SJSA1 (cell line): Measurements from ENCODE around the gene EIF4E2. TPM values are rescaled to one million over a fixed set of nuclear protein-coding genes. Genes with fewer than 3 reads are reported as not detected.
"Not testable (repeated sequence)": the region's sequence is repeated elsewhere in the genome, so short reads cannot be mapped to it uniquely, and the experiment has no call there.

Source experiments
- DNase-seq, 2 experiments: peaks; one replicate each; pipeline ENCODE4 v3.0.0-alpha.2; 2015 to 2020; ENCODE audit warnings: low spot score in 2 of 2, low read depth in 1 of 2
- H3K27ac ChIP-seq: fragments of 250-450 bp; sonication (Bioruptor Pico); 2 replicates; pipeline ENCODE4 v1.5.1; 2020; ENCODE audit warnings: mild to moderate bottlenecking, moderate library complexity
- H3K27me3 ChIP-seq: fragments of 250-450 bp; sonication (Bioruptor Pico); replicated peaks from 2 replicates; pipeline ENCODE4 v1.5.1; 2020; ENCODE audit warnings: mild to moderate bottlenecking, moderate library complexity
- H3K36me3 ChIP-seq: fragments of 250-450 bp; sonication (Bioruptor Pico); 2 replicates; pipeline ENCODE4 v1.5.1; 2020; ENCODE audit warnings: mild to moderate bottlenecking
- H3K4me1 ChIP-seq: fragments of 250-450 bp; sonication (Bioruptor Pico); replicated peaks from 2 replicates; pipeline ENCODE4 v1.6.1; 2021; ENCODE audit warnings: mild to moderate bottlenecking
- H3K4me3 ChIP-seq: fragments of 250-450 bp; sonication (Bioruptor Pico); 2 replicates; pipeline ENCODE4 v1.5.1; 2020; ENCODE audit warnings: mild to moderate bottlenecking
- H3K9me3 ChIP-seq: fragments of 250-450 bp; sonication (Bioruptor Pico); replicated peaks from 2 replicates; pipeline ENCODE4 v1.5.1; 2020; ENCODE audit warnings: mild to moderate bottlenecking
- total RNA-seq: library from RNA; depleted of rRNA; stranded (reverse); fragments of >200 nt; shearing (Covaris generic); gene quantifications from 2 replicates; pipeline ENCODE4 v1.2.3, GENCODE V29; 2014

The EIF4E2 gene
- total RNA-seq, 1 experiment from 2014 or later = 124 TPM

DNA sequence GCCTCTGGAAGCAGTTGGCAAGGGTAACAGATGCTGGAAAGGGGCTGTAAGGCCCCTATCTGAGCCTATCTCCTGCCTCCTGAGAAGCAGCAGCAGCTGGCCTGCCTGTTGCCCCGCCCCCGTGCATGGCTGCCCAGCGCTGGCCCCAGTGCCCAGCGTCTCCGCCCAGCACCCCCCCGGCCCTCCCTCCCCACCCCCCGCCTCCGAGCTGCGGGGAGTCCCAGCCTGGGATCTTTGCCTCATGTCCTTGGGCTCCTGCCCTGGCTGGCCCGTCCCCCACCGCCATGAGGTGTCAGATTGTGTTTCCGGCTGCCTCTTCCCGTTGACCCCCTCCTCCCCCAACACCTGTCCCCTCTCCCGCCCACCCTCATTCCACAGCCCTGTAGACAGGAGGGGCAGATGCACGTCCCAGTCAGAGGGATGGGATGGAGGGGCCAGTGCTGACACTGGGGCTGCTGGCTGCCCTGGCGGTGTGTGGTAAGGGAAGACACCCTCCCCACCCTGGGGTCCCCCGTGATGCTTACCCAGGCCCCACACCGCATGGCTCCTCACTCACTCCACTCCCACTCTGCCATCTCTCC is 24.6 kb upstream of the EIF4E2 start, which contains the start of gene CHRND:
CHRND (plus strand) TSS at position 370 of the 581 bp plus-strand sequence; CDS start at position 426, 56 bp downstream.
- Histone ChIP-seq H3K4me3 (no peak within 1 kb of the TSS), H3K27me3 (peaks cover 51% of the 10 kb centered on the region), H3K4me1 (peaks cover 17% of the 10 kb centered on the region), H3K27ac (no peak within 1 kb of the TSS), H3K9me3 (no peaks in the 10 kb centered on the region), H3K36me3 (no peaks in the 10 kb centered on the region)
- no peak for DNase-seq

DNA sequence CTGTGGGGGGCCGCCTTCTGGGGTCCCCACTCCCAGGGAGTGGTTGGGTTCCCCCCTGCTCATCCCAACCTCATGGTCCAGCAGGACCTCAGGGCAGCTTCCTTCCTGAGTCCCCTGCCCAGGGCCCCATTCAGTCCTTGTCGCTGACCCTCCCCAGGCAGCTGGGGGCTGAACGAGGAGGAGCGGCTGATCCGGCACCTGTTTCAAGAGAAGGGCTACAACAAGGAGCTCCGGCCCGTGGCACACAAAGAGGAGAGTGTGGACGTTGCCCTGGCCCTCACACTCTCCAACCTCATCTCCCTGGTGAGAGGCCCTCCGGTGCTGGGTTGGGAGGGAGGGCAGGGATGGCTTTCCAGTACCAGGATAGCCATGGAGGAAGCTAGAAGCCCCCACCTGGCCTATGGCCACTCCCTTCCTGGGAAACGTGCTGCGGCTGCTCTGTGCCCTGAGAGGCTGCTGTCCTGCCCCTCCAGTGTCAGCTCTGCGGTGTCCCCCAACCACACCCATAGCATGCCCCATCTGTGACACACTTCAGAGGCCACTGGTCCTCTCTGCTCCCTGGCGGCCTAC is 24.0 kb upstream of the EIF4E2 start:
- Histone ChIP-seq H3K27ac (no peak overlapping the region), H3K36me3 (no peaks in the 10 kb centered on the region), H3K4me1 (peaks cover 17% of the 10 kb centered on the region), H3K9me3 (no peaks in the 10 kb centered on the region), H3K27me3 (peaks cover 45% of the 10 kb centered on the region), H3K4me3 (no peak overlapping the region)
- no peak for DNase-seq

GRCh38 chr2:232527905-232528470 is 22.5 kb upstream of the EIF4E2 start:
- H3K27me3 ChIP-seq = peaks cover 30% of the 10 kb centered on the region
- peaks cover 10% of the 10 kb centered on the region for H3K4me1 ChIP-seq
- H3K4me3 ChIP-seq = no peak overlapping the region
- H3K27ac ChIP-seq = no peak overlapping the region
- H3K36me3 ChIP-seq = no peaks in the 10 kb centered on the region
- DNase-seq = no peak
- H3K9me3 ChIP-seq = no peaks in the 10 kb centered on the region

- H3K4me1 ChIP-seq = peaks cover 6% of the 10 kb centered on the region
- H3K9me3 ChIP-seq = no peaks in the 10 kb centered on the region
- DNase-seq = no peak
- H3K27me3 ChIP-seq = peaks cover 21% of the 10 kb centered on the region
- no peak overlapping the region for H3K4me3 ChIP-seq
- H3K27ac ChIP-seq = no peak overlapping the region
- no peaks in the 10 kb centered on the region for H3K36me3 ChIP-seq
Measured at GRCh38 chr2:232528746-232529460, 21.6 kb upstream of the EIF4E2 start.

DNA sequence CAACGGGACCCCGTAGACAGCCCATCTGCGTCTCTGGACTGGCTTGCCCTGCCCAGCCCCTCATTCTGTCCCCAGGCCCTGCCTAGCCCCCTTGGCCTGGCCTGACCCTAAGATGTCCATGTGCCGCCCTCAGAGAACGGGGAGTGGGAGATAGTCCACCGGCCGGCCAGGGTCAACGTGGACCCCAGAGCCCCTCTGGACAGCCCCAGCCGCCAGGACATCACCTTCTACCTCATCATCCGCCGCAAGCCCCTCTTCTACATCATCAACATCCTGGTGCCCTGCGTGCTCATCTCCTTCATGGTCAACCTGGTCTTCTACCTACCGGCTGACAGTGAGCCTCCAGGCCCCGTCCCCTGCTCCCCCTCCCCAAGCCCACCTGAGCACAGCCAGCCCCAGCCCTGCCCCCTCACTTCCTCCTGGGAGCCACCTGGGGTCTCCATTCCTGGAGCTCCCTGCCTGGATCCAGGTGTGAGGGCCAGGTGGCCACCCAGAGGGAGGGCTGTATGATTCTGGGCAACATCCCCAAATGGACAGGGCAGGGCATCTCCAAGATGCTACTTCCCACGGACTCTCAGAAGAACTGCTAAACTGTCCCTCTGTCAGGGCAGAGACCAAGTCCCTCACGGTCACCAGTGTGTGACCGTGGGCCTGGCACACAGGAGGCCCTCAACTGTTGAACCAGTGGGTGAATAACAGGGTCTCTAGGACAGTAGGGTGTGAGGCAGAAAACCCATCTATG is 20.5 kb upstream of the EIF4E2 start:
- no peaks in the 10 kb centered on the region for H3K9me3 ChIP-seq
- no peak for DNase-seq
- peaks cover 12% of the 10 kb centered on the region for H3K27me3 ChIP-seq
- no peaks in the 10 kb centered on the region for H3K36me3 ChIP-seq
- no peak overlapping the region for H3K4me3 ChIP-seq
- H3K27ac ChIP-seq = no peak overlapping the region
- no peaks in the 10 kb centered on the region for H3K4me1 ChIP-seq

DNA sequence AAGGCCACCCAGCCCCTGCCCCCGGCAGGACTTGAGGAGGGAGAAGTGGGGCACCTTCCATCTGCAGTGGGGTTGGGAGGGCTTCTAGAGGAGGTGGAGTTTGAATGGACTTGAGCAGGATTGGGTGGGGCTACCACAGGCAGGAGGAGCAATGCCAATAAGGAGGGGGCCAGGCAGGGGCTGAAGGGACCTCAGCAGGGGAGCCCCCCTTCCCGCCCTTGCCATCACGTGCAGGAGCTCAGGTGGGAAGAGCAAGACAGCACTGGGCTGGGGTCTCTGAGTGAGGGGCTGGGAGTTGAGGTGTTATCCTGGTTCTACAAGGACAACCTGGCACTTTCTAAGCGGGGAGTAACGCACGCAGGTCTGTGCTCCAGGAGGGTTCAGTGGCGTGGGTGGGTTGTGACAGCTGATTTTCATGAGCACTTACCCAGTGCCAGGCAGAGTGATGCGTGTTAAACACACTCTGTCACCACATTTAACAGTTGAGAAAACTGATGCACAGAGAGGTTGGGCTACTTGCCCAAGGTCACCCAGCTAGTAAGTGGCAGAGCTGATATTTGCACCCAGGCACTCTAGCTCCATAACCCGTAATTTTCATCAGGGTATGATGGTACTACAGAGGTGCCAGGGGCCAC is 19.7 kb upstream of the EIF4E2 start:
- DNase-seq = no peak
- Histone ChIP-seq H3K27ac (no peak overlapping the region), H3K4me3 (no peak overlapping the region), H3K27me3 (peaks cover 7% of the 10 kb centered on the region; the same call in 1 of the 2 replicates), H3K36me3 (no peaks in the 10 kb centered on the region), H3K4me1 (no peaks in the 10 kb centered on the region), H3K9me3 (no peaks in the 10 kb centered on the region; the same call in 1 of the 2 replicates)

DNA sequence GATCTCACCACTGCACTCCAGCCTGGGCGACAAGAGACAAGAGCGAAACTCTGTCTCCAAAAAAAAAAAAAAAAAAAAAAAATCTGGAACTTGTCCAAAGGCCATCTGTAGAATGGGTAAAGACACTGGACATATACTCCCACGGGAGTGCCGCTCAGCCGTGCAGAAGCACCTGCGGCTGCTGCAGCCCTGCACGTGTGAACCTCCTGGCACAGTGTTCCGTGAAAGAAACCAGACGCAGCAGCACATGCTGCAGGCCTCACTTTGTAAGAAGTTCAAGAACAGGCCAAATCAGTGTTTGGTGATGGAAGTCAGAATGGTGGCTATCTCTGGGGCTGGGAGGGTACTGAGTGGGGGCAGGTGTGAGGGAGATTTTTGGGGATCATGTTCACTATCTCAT is 18.1 kb upstream of the EIF4E2 start:
- Histone ChIP-seq H3K4me1 (no peaks in the 10 kb centered on the region), H3K36me3 (no peaks in the 10 kb centered on the region), H3K27ac (no peak overlapping the region), H3K27me3 (peaks cover 7% of the 10 kb centered on the region; the same call in 1 of the 2 replicates), H3K4me3 (no peak overlapping the region), H3K9me3 (peaks cover 5% of the 10 kb centered on the region; the same call in 1 of the 2 replicates)
- no peak for DNase-seq

DNA sequence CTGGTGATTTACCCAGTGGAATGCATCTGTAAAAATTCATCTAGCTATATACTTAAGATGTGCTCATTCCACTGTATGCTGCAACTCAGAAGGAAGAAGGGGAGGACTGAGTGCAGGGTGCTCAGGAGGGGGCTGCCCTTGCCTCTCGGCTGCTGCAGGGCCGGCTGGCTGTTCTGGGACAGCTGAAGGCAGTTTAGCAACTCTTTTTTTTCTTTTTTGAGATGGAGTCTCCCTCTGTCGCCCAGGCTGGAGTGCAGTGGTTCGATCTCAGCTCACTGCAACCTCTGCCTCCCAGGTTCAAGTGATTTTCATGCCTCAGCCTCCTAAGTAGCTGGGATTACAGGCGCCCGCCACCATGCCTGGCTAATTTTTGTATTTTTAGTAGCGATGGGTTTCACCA is 17.7 kb upstream of the EIF4E2 start:
- H3K27ac ChIP-seq, H3K9me3 ChIP-seq, DNase-seq, H3K4me3 ChIP-seq, H3K27me3 ChIP-seq, H3K4me1 ChIP-seq, H3K36me3 ChIP-seq: not testable (repeated sequence)

GRCh38 chr2:232533944-232534710 is 16.4 kb upstream of the EIF4E2 start:
- DNase-seq = no peak
- Histone ChIP-seq H3K4me1 (no peaks in the 10 kb centered on the region), H3K4me3 (no peak overlapping the region), H3K9me3 (peaks cover 5% of the 10 kb centered on the region; the same call in 1 of the 2 replicates), H3K36me3 (no peaks in the 10 kb centered on the region), H3K27me3 (peaks cover 5% of the 10 kb centered on the region; the same call in 1 of the 2 replicates), H3K27ac (no peak overlapping the region)

DNA sequence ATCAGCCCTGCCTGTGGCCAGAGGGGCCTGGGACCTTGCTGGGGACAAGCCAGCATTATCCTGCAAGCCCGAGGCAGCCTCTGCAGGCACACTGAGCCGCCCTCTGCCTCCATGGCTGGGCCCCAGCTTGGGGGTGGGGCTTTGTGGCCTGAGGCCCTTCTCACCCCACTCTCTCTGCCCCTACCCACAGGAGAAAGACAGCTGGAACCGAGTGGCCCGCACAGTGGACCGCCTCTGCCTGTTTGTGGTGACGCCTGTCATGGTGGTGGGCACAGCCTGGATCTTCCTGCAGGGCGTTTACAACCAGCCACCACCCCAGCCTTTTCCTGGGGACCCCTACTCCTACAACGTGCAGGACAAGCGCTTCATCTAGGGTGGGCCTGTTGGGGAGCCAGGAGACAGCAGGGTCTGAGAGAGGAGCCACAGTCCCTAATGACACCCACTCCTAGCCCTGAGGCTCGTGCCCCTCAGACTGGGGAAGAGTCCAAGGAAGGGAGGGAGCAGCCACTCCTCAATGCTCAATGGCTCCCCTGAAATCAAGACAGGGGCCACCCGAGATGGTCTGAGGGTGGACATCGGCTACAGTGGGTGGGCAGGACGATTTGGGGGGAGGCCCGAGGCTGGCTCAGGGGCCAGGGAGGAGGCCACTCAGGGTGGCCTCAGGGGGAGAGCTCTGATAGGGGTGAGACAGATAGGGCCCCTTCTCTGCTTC is 15.4 kb upstream of the EIF4E2 start:
- no peak overlapping the region for H3K4me3 ChIP-seq
- H3K4me1 ChIP-seq = no peaks in the 10 kb centered on the region
- H3K36me3 ChIP-seq = no peaks in the 10 kb centered on the region
- no peak for DNase-seq
- no peaks in the 10 kb centered on the region for H3K27me3 ChIP-seq
- H3K27ac ChIP-seq = no peak overlapping the region
- peaks cover 5% of the 10 kb centered on the region; the same call in 1 of the 2 replicates for H3K9me3 ChIP-seq

GRCh38 chr2:232535761-232536530 is 14.5 kb upstream of the EIF4E2 start:
- no peak for DNase-seq
- H3K4me3 ChIP-seq = no peak overlapping the region
- H3K9me3 ChIP-seq = peaks cover 5% of the 10 kb centered on the region; the same call in 1 of the 2 replicates
- H3K36me3 ChIP-seq = no peaks in the 10 kb centered on the region
- H3K4me1 ChIP-seq = no peaks in the 10 kb centered on the region
- no peak overlapping the region for H3K27ac ChIP-seq
- H3K27me3 ChIP-seq = no peaks in the 10 kb centered on the region
